OCI-LY7 (cell line): Measurements from ENCODE around the gene ZNF423. TPM values are rescaled to one million over a fixed set of nuclear protein-coding genes. Genes with fewer than 3 reads are reported as not detected.

Experiments
- Bru-seq: library from RNA; stranded (reverse); fragments of 400-500 nt; gene quantifications from one replicate; lab custom pipeline; 2021; lab: Mats Ljungman, UMichigan
- BruChase-seq, 2 experiments: library from RNA; stranded (reverse); fragments of 400-500 nt; gene quantifications; one replicate each; lab custom pipeline; 2021; lab: Mats Ljungman, UMichigan
- BruUV-seq: library from RNA; stranded (reverse); fragments of 400-500 nt; replicated peaks from 2 replicates; lab custom pipeline; 2021; lab: Mats Ljungman, UMichigan
- CTCF ChIA-PET: fragments of 300-600 bp; sonication (Branson Sonifier 250); formaldehyde crosslinking; loops from one replicate; lab custom pipeline; 2022; ENCODE audit warnings: antibody characterized with exemption; ENCODE audit not compliant: unreplicated experiment; lab: Charles Lee
- POLR2A ChIA-PET: fragments of 300-600 bp; sonication (Branson Sonifier 250); formaldehyde crosslinking; loops from one replicate; lab custom pipeline; 2022; ENCODE audit warnings: antibody characterized with exemption; lab: Charles Lee
- DNase-seq: peaks from one replicate; pipeline ENCODE4 v3.0.0-alpha.2; 2015; ENCODE audit warnings: low spot score
- H2AFZ ChIP-seq: fragments of 200-600 bp; sonication (generic), shearing (Covaris generic); 2 replicates; pipeline ENCODE4 v1.6.1; 2014; ENCODE audit warnings: mild to moderate bottlenecking, antibody characterized with exemption, low read length, moderate library complexity
- H3K27ac ChIP-seq: fragments of 200-600 bp; sonication (generic); 2 replicates; pipeline ENCODE4 v1.5.1; 2014; ENCODE audit warnings: mixed run types, low read depth, mild to moderate bottlenecking, moderate library complexity, low read length, inconsistent platforms; ENCODE audit not compliant: poor library complexity, severe bottlenecking
- H3K36me3 ChIP-seq: fragments of 200-600 bp; sonication (generic); 2 replicates; pipeline ENCODE4 v1.6.1; 2014; ENCODE audit warnings: mild to moderate bottlenecking, antibody characterized with exemption, low read length, moderate library complexity, mixed read lengths; ENCODE audit not compliant: insufficient read depth
- H3K4me1 ChIP-seq: fragments of 200-600 bp; sonication (generic); 2 replicates; pipeline ENCODE4 v1.5.1; 2014; ENCODE audit warnings: mild to moderate bottlenecking, low read length; ENCODE audit not compliant: insufficient read depth, poor library complexity, severe bottlenecking
- H3K4me2 ChIP-seq: fragments of 200-600 bp; sonication (generic); 2 replicates; pipeline ENCODE4 v1.6.1; 2014; ENCODE audit warnings: mild to moderate bottlenecking, low read length
- H3K4me3 ChIP-seq: fragments of 200-600 bp; sonication (generic); 2 replicates; pipeline ENCODE4 v1.5.1; 2014; ENCODE audit warnings: mild to moderate bottlenecking, low read depth, low read length; ENCODE audit not compliant: poor library complexity, severe bottlenecking
- H3K79me2 ChIP-seq: fragments of 200-600 bp; sonication (generic); 2 replicates; pipeline ENCODE4 v1.6.1; 2016; ENCODE audit warnings: low read depth, mild to moderate bottlenecking, low read length, moderate library complexity, mixed read lengths; ENCODE audit not compliant: insufficient read depth
- H3K9me2 ChIP-seq: fragments of 200-600 bp; sonication (generic); 2 replicates; pipeline ENCODE4 v1.6.1; 2016; ENCODE audit warnings: mild to moderate bottlenecking, low read length, mixed read lengths; ENCODE audit not compliant: insufficient read depth
- H3K9me3 ChIP-seq: fragments of 200-600 bp; sonication (generic); 2 replicates; pipeline ENCODE4 v1.6.1; 2014; ENCODE audit warnings: mild to moderate bottlenecking, mixed run types, low read length, mixed read lengths
- H4K20me1 ChIP-seq: fragments of 200-600 bp; sonication (generic); 2 replicates; pipeline ENCODE4 v1.6.1; 2014; ENCODE audit warnings: mild to moderate bottlenecking, antibody characterized with exemption, low read length, moderate library complexity, mixed read lengths; ENCODE audit not compliant: insufficient read depth
- CTCF ChIP-seq: fragments of 200-600 bp; sonication (generic); conservative IDR thresholded peaks from 2 replicates; pipeline ENCODE4 v1.5.1; 2014; ENCODE audit warnings: mild to moderate bottlenecking, antibody characterized with exemption, low read length, moderate library complexity, mixed read lengths
- EZH2phosphoT487 ChIP-seq: fragments of 200-600 bp; sonication (generic); IDR thresholded peaks from 2 replicates; pipeline ENCODE4 v1.6.1; 2018; ENCODE audit warnings: low read depth, borderline replicate concordance, mild to moderate bottlenecking, mixed run types, antibody characterized with exemption, low read length, moderate library complexity, mixed read lengths
- intact Hi-C: fragments of 100-400 bp; cut with micrococcal nuclease; formaldehyde crosslinking; loops from one replicate; pipeline ENCODE4 v1.10.0; 2022; ENCODE audit not compliant: unreplicated experiment
- long read RNA-seq: library from polyadenylated mRNA; stranded (forward); transcript quantifications from one replicate; pipeline ENCODE4 v2.0.0, GENCODE V29; 2022
- total RNA-seq, 2 experiments: library from RNA; depleted of rRNA in 1 of 2; stranded (reverse); fragments of >200 nt in 1 of 2; shearing (Covaris generic) in 1 of 2; gene quantifications; 2 replicates each; pipeline ENCODE4 v1.2.3, GENCODE V29; 2014 to 2022

ZNF423 gene
- total RNA-seq (2014; rRNA removed; shearing (Covaris generic)), result 0.09 TPM in 1 of 2 replicates, not detected in the other
- total RNA-seq (2022), result 0.13 TPM in 1 of 2 replicates, not detected in the other
- percentile 12 among the genes with signal in this experiment for Bru-seq, nascent RNA
- percentile 12 among the genes with signal in this experiment for BruChase-seq, experiment 1, labeled RNA remaining after a 6-hour chase
- percentile 9 among the genes with signal in this experiment for BruChase-seq, experiment 2, labeled RNA remaining after a 2-hour chase
- long read RNA-seq, result 0 reads

GRCh38 chr16:49855822-49856671, at the start of gene ZNF423:
ZNF423 (minus strand) TSS chr16:49856112; CDS start chr16:49855774, 338 bp downstream.
- CTCF ChIA-PET, result no interaction called here
- H3K79me2 ChIP-seq, result no peaks in the 10 kb centered on the region
- no peak within 1 kb of the TSS for H3K27ac ChIP-seq
- peak within 1 kb of the TSS; percentile 68 for H3K4me3 ChIP-seq
- H2AFZ ChIP-seq, result peak within 1 kb of the TSS; percentile 68; the same call in 1 of the 2 replicates
- no peak for TF ChIP-seq CTCF
- peak; percentile 62; the same call in 1 of the 2 replicates for TF ChIP-seq EZH2phosphoT487
- peaks cover 17% of the 10 kb centered on the region for H3K4me1 ChIP-seq
- H3K9me2 ChIP-seq, result no peaks in the 10 kb centered on the region
- intact Hi-C loops, result no loop called here
- H3K4me2 ChIP-seq, result peak within 1 kb of the TSS; percentile 83
- no peaks in the 10 kb centered on the region for H3K36me3 ChIP-seq
- no peak for DNase-seq
- no peaks in the 10 kb centered on the region for H3K9me3 ChIP-seq
- POLR2A ChIA-PET, result interaction anchor here (0.6 kb wide), 1 partner anchor 30 kb away, joined by 3 read pairs; no protein-coding TSS in a partner anchor
- no peaks in the 10 kb centered on the region for H4K20me1 ChIP-seq
- no TSS peak for BruUV-seq

GRCh38 chr16:49904348-49905062, 48.6 kb upstream of the ZNF423 start:
- no peaks in the 10 kb centered on the region for H3K79me2 ChIP-seq
- no peak overlapping the region for H3K4me3 ChIP-seq
- no peaks in the 10 kb centered on the region for H3K9me3 ChIP-seq
- H3K4me2 ChIP-seq, result no peak overlapping the region
- H4K20me1 ChIP-seq, result no peaks in the 10 kb centered on the region
- ChIA-PET CTCF (no interaction called here), POLR2A (no interaction called here)
- no peaks in the 10 kb centered on the region for H3K4me1 ChIP-seq
- H2AFZ ChIP-seq, result no peak overlapping the region
- no TSS peak for BruUV-seq
- no peaks in the 10 kb centered on the region for H3K9me2 ChIP-seq
- intact Hi-C loops, result no loop called here
- no peak for TF ChIP-seq CTCF
- no peak for TF ChIP-seq EZH2phosphoT487
- H3K27ac ChIP-seq, result no peak overlapping the region
- H3K36me3 ChIP-seq, result no peaks in the 10 kb centered on the region
- no peak for DNase-seq
